ENCODE results near the gene MPP3.

Gene MPP3

GRCh38 chr17:43782913-43783680 is 49.8 kb downstream of the MPP3 start:
- Mint-ChIP-seq H3K4me3 (no peak overlapping the region), H3K9me3 (no peaks in the 10 kb centered on the region), H3K4me1 (peaks cover 9% of the 10 kb centered on the region), H3K27me3 (peaks cover 6% of the 10 kb centered on the region), H3K27ac (no peak overlapping the region), H3K36me3 (no peaks in the 10 kb centered on the region)

- no peaks in the 10 kb centered on the region for H3K36me3 Mint-ChIP-seq
- no peaks in the 10 kb centered on the region for H3K9me3 Mint-ChIP-seq
- H3K27ac Mint-ChIP-seq = no peak within 1 kb of the TSS
- peaks cover 6% of the 10 kb centered on the region for H3K27me3 Mint-ChIP-seq
- H3K4me3 Mint-ChIP-seq = peak within 1 kb of the TSS; percentile 84
- peaks cover 13% of the 10 kb centered on the region for H3K4me1 Mint-ChIP-seq
Measured at GRCh38 chr17:43780135-43780534, 52.8 kb downstream of the MPP3 start, which contains the start of gene CFAP97D1. Gene CFAP97D1, plus strand, starts transcription at chr17:43780435. Its CDS starts 28 bp downstream, at chr17:43780463.

- H3K27me3 Mint-ChIP-seq = peaks cover 6% of the 10 kb centered on the region
- no peaks in the 10 kb centered on the region for H3K9me3 Mint-ChIP-seq
- peak overlapping the region; percentile 84 for H3K4me3 Mint-ChIP-seq
- H3K27ac Mint-ChIP-seq = no peak overlapping the region
- no peaks in the 10 kb centered on the region for H3K36me3 Mint-ChIP-seq
- H3K4me1 Mint-ChIP-seq = peaks cover 13% of the 10 kb centered on the region
Measured at GRCh38 chr17:43779145-43780125, 53.5 kb downstream of the MPP3 start.

DNA sequence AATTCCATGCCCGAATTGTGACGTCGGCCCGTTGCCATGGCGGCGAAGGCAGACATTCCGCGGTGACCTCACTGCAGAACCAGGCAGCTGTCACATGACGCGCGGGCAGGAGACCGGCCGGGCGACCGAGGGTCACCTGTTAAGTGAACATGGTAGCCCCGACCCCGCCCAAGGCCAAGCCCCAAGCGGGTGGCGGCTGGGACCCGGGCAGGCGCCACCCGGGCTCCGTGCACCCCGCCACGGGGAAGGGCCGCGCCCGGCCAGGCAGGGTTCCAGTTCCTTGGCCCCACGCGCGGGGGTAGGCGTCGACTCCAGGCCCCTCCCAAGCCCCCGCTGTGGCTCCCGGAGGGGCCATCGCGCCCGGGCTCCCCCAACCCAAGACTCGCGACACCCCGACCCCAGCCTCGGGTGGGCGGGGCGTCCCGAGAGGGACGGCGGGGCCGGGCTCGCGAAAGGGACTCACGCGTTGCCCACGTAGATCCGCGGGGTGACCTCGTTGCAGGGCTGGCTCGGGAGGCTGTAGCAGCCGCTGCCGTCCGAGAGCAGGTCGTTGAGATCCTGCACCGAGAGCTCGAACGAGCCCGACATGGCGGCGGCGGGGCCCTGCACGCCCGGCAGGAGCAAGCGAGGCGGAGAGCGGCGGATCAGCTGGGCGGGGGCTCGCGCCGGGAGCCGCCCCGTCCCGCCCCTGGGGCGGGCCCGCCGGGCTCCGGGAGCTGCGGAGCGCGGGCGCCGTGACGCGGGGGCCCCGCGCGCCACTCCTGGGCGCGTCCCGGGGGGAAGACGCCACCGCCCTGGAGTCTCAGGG is 54.4 kb downstream of the MPP3 start, which contains the start of gene DUSP3:
Gene DUSP3, minus strand, starts transcription at position 641 of the 808 bp plus-strand sequence. Its CDS starts 53 bp downstream, at position 588.
- no peaks in the 10 kb centered on the region for H3K9me3 Mint-ChIP-seq
- H3K27ac Mint-ChIP-seq = peak within 1 kb of the TSS; percentile 74
- H3K27me3 Mint-ChIP-seq = peaks cover 6% of the 10 kb centered on the region
- H3K36me3 Mint-ChIP-seq = peaks cover under 1% of the 10 kb centered on the region
- H3K4me1 Mint-ChIP-seq = peaks cover 13% of the 10 kb centered on the region
- H3K4me3 Mint-ChIP-seq = peak within 1 kb of the TSS; percentile 84

GRCh38 chr17:43774304-43775250 is 58.4 kb downstream of the MPP3 start:
- Mint-ChIP-seq H3K4me3 (no peak overlapping the region), H3K27ac (no peak overlapping the region), H3K27me3 (no peaks in the 10 kb centered on the region), H3K4me1 (peaks cover 9% of the 10 kb centered on the region), H3K9me3 (no peaks in the 10 kb centered on the region), H3K36me3 (peaks cover 14% of the 10 kb centered on the region)

DNA sequence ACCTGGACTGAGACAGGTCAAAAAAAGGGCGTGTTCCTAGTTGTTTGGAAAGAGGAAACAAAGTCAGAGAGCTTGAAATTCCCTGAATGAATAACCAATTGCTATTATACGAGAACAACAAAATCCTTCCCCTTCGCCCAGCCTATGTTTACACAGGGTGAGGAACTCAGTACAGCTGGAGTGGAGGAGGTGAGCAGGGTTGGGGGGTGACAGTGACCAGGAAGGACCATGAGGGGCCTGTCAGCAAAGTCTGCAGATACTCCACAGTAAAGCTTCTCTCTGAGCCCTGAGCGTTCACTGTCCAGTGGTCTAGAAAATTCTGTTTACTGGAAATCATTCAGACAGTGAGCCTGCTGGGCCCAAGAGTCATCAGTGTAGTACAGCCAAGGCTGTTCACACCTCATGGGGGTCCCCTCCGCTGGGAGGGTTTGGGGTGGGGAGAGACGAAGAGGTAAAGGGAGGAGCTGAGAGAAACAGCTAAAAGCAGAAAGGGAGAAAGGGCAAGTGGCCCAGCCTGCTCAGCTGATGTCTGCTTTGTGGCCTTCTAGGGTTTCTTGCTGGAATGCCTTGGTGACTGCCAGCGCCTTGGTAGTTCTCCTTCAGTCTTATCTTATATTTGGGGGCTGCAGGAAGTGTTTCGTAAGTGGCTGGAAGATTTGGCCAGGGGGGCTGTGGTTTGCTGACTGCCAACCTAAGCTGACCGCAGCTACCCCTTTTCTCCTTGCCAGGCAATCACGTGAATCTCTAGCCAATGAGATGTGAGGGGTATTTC is 59.9 kb downstream of the MPP3 start:
- H3K36me3 Mint-ChIP-seq = peaks cover 14% of the 10 kb centered on the region
- no peak overlapping the region for H3K4me3 Mint-ChIP-seq
- peaks cover 4% of the 10 kb centered on the region for H3K4me1 Mint-ChIP-seq
- no peaks in the 10 kb centered on the region for H3K9me3 Mint-ChIP-seq
- H3K27ac Mint-ChIP-seq = no peak overlapping the region
- H3K27me3 Mint-ChIP-seq = no peaks in the 10 kb centered on the region

GRCh38 chr17:43771463-43771862 is 61.5 kb downstream of the MPP3 start:
- Mint-ChIP-seq H3K4me1 (no peaks in the 10 kb centered on the region), H3K36me3 (peaks cover 14% of the 10 kb centered on the region), H3K9me3 (no peaks in the 10 kb centered on the region), H3K4me3 (no peak overlapping the region), H3K27me3 (no peaks in the 10 kb centered on the region), H3K27ac (no peak overlapping the region)

GRCh38 chr17:43770957-43771356 is 62.0 kb downstream of the MPP3 start:
- H3K4me3 Mint-ChIP-seq = no peak overlapping the region
- H3K9me3 Mint-ChIP-seq = no peaks in the 10 kb centered on the region
- peaks cover 14% of the 10 kb centered on the region for H3K36me3 Mint-ChIP-seq
- H3K4me1 Mint-ChIP-seq = no peaks in the 10 kb centered on the region
- no peak overlapping the region for H3K27ac Mint-ChIP-seq
- no peaks in the 10 kb centered on the region for H3K27me3 Mint-ChIP-seq

DNA sequence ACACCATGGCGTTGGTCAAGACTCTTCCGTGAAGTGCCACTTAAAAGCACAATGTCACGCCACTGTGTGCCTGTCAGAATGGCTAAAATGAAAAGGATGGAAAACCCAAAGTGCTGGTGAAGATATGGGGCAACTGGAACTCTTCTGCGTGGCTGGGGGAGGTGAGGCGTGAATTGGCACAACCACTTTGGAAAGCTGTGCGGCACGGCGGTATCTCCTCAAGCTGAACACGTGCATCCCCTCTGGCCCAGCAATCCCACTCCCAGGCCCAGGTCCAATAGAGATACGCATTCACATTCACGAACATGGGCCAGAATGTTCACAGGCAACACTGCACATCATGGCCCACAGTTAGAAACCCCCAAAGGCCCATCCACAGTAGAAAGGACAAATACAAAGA is 63.1 kb downstream of the MPP3 start:
- Mint-ChIP-seq H3K4me1 (no peaks in the 10 kb centered on the region), H3K27ac (no peak overlapping the region), H3K27me3 (no peaks in the 10 kb centered on the region), H3K4me3 (no peak overlapping the region), H3K36me3 (peaks cover 14% of the 10 kb centered on the region), H3K9me3 (no peaks in the 10 kb centered on the region)

- Mint-ChIP-seq H3K4me1 (no peaks in the 10 kb centered on the region), H3K36me3 (peaks cover 14% of the 10 kb centered on the region)
Measured at GRCh38 chr17:43769426-43769825, 63.5 kb downstream of the MPP3 start.

DNA sequence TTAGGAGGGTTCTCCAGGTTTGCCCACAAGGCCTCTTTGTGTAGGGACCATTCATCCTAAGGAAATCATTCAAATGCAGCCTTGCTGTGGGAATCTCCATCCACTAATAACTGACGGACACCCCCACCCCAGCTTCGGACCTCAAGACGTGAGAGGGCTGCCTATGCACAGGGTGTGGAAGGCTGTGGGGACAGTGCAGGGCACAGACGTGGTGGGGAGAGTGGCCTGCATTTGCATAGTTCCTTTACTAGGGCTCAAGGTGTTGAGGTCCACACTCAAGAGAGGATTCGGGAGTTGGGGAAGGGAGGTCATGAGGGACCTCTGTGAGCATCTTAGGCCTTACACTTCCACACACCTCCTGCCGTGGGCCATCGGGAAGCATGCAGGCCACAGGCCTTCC is 64.0 kb downstream of the MPP3 start:
- Mint-ChIP-seq H3K36me3 (peaks cover 14% of the 10 kb centered on the region), H3K27me3 (no peaks in the 10 kb centered on the region), H3K4me3 (no peak overlapping the region), H3K9me3 (no peaks in the 10 kb centered on the region), H3K4me1 (no peaks in the 10 kb centered on the region), H3K27ac (no peak overlapping the region)

More at GRCh38 chr17:43769426-43769825, 63.5 kb downstream of the MPP3 start:
- H3K9me3 Mint-ChIP-seq = no peaks in the 10 kb centered on the region
- no peak overlapping the region for H3K27ac Mint-ChIP-seq
- no peaks in the 10 kb centered on the region for H3K27me3 Mint-ChIP-seq
- H3K4me3 Mint-ChIP-seq = no peak overlapping the region

DNA sequence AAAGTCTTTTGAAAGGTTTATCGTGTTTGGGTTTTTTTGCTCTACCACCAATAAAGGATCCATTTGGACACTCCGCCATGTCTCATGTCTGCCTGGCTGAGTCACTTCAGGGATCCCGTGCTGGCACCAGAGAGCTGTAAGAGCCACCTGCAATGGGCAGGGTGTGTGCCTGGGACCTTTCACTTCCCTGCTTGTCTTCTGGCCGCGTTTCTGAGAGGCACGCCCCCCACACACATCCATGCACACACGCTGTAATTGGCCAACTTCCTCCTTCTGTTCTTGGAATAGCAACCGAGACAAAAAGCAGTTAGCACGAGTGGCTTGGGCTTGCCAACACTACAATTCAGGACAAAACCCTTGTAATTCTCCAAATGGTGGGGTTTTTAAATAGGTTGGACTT is 64.6 kb downstream of the MPP3 start:
- H3K9me3 Mint-ChIP-seq = no peaks in the 10 kb centered on the region
- H3K27ac Mint-ChIP-seq = no peak overlapping the region
- peaks cover 11% of the 10 kb centered on the region for H3K36me3 Mint-ChIP-seq
- H3K27me3 Mint-ChIP-seq = no peaks in the 10 kb centered on the region
- H3K4me3 Mint-ChIP-seq = no peak overlapping the region
- H3K4me1 Mint-ChIP-seq = no peaks in the 10 kb centered on the region

DNA sequence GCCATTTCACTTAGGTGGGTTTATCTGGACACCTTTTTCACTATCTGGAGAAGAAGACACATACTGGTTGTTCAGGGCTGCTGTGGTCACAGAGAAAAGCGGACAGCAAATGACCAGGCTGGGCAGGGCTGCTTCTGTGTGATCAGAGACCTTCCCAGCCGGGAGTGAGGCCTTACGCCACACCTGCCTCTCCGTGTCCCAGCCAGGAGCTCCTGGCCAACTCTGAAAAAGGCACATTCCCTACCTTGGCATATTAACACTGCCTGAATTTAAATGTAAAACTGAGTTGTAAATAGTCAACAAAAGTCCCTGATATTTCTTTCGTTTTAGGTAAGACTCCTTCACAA is 65.3 kb downstream of the MPP3 start:
- Mint-ChIP-seq H3K4me1 (no peaks in the 10 kb centered on the region), H3K27me3 (no peaks in the 10 kb centered on the region), H3K9me3 (no peaks in the 10 kb centered on the region), H3K27ac (no peak overlapping the region), H3K36me3 (peaks cover 9% of the 10 kb centered on the region), H3K4me3 (no peak overlapping the region)

All from activated naive CD4-positive, alpha-beta T cell treated with anti-CD3 and anti-CD28 coated beads, Interleukin-2, amount 50 U/mL, for 24 hours (primary cell).